GM20431 (cell line): Measurements from ENCODE around the gene RNF187.
"Not testable (repeated sequence)": the region's sequence is repeated elsewhere in the genome, so short reads cannot be mapped to it uniquely, and the experiment has no call there.

Source experiments
- in situ Hi-C: fragments of 300-500 bp; cut with MseI, MboI; formaldehyde crosslinking; loops from one replicate; pipeline ENCODE4 v1.15.0; 2020; ENCODE audit warnings: low sequenced_read_pairs; ENCODE audit not compliant: unreplicated experiment

RNF187 gene

GRCh38 chr1:228459091-228459993 lies 27.8 kb upstream of the RNF187 start:
- in situ Hi-C loops, result no loop called here

GRCh38 chr1:228460821-228461220 lies 26.4 kb upstream of the RNF187 start:
- in situ Hi-C loops, result no loop called here

GRCh38 chr1:228462560-228462959 lies 24.6 kb upstream of the RNF187 start:
- in situ Hi-C loops, result no loop called here

- in situ Hi-C loops, result no loop called here
Observed at GRCh38 chr1:228463009-228463558, 24.1 kb upstream of the RNF187 start.

GRCh38 chr1:228463559-228464455 lies 23.4 kb upstream of the RNF187 start:
- in situ Hi-C loops, result no loop called here

- in situ Hi-C loops, result no loop called here
Observed at GRCh38 chr1:228464487-228464983, 22.6 kb upstream of the RNF187 start.

- in situ Hi-C loops, result no loop called here
Observed at GRCh38 chr1:228465141-228465540, 22.0 kb upstream of the RNF187 start.

GRCh38 chr1:228465571-228466146 lies 21.5 kb upstream of the RNF187 start:
- in situ Hi-C loops, result no loop called here

GRCh38 chr1:228468188-228468587 lies 19.0 kb upstream of the RNF187 start:
- in situ Hi-C loops, result not testable (repeated sequence)

- in situ Hi-C loops, result no loop called here
Observed at GRCh38 chr1:228469413-228470162, 17.6 kb upstream of the RNF187 start.

GRCh38 chr1:228471154-228471761 lies 15.9 kb upstream of the RNF187 start:
- in situ Hi-C loops, result no loop called here

- in situ Hi-C loops, result no loop called here
Observed at GRCh38 chr1:228471762-228472398, 15.3 kb upstream of the RNF187 start.

GRCh38 chr1:228472655-228473054 lies 14.5 kb upstream of the RNF187 start:
- in situ Hi-C loops, result no loop called here

- in situ Hi-C loops, result no loop called here
Observed at GRCh38 chr1:228474507-228474906, 12.7 kb upstream of the RNF187 start.

- in situ Hi-C loops, result no loop called here
Observed at GRCh38 chr1:228475812-228476211, 11.4 kb upstream of the RNF187 start.

- in situ Hi-C loops, result no loop called here
Observed at GRCh38 chr1:228477263-228477662, 9.9 kb upstream of the RNF187 start.

GRCh38 chr1:228478326-228478725 lies 8.9 kb upstream of the RNF187 start:
- in situ Hi-C loops, result no loop called here

- in situ Hi-C loops, result no loop called here
Observed at GRCh38 chr1:228478912-228479711, 8.1 kb upstream of the RNF187 start.
